Stimulated activated CD4-positive, alpha-beta T cell treated with anti-CD3 and anti-CD28 coated beads, TNF-alpha, amount 100 ng/mL, for 1 hour (primary cell): ENCODE measurements around the gene RFX2.
A peak's percentile ranks its signal among the peaks of the same experiment; 100 is the strongest.
"Not testable (repeated sequence)": the region's sequence is repeated elsewhere in the genome, so short reads cannot be mapped to it uniquely, and the experiment has no call there.

Experiments used
- DNase-seq, 3 donors: peaks; one replicate each; pipeline ENCODE4 v3.0.0-alpha.2; 2020; ENCODE audit warnings: low read depth in 3 of 3, low spot score in 1 of 3

RFX2 gene

DNA sequence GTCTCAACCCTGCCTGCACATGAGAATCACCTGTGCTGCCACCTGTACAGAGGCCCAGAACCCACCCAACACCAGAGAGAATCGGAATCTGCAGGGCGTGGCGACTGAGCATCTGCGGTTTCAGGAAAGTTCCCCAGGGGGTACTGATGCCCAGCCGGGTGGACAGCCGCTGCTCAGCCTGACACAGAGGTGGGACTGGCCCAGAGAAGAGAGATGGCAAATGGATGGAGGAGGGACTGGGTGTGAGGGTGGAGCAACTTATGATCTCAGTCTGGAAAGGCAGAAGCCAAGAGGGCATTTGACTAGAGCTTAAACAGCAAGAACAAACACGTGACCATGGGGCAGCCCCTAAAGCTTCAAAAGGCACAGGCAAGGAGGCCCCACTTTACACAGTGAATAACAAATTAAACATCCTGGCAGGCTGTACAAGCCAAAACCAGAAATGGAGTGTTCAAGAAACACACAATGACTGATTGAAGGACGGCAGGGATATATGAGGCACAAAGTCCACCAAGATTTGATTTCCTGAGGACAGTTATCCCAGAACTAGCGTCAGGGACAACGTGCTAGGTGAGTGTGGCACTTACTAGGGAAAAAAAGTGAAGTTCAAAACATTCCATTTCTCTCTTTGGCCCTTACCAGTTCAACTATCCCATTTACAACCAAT, 135.4 kb downstream of the RFX2 start:
- peak in 1 of 3 donors; percentile 29 for DNase-seq

GRCh38 chr19:5973867-5974635, 136.2 kb downstream of the RFX2 start:
- no peak for DNase-seq

GRCh38 chr19:5973376-5973775, 136.9 kb downstream of the RFX2 start:
- DNase-seq, result no peak

GRCh38 chr19:5972355-5972731, 138.0 kb downstream of the RFX2 start:
- no peak for DNase-seq

- no peak for DNase-seq
These were observed 138.5 kb downstream of the RFX2 start for GRCh38 chr19:5971714-5972354.

DNA sequence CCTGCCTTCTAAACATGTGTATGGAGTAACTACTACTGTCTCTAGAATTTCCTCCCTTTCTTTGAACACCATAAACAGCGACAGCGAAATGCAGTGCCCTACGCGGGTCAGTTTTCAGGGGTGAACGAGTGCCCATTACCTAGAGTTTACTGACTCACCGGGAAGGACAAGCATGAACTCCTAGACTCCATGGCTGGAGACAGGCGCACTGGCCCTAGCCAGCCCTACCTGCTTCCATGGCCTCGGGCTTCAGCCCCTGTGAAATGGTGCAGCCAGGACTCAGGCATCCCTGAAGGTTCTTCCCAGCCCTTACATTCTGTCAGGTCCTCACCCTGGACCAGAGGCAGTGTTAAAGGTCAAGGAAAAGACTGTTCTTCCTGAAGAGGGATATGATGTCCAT, 140.8 kb downstream of the RFX2 start:
- DNase-seq, result no peak

GRCh38 chr19:5968431-5969373, 141.6 kb downstream of the RFX2 start:
- DNase-seq, result no peak

- peak in 1 of 3 donors; percentile 40 for DNase-seq
These were observed 142.3 kb downstream of the RFX2 start for GRCh38 chr19:5967994-5968430.

GRCh38 chr19:5967571-5967970, 142.7 kb downstream of the RFX2 start:
- DNase-seq, result no peak

DNA sequence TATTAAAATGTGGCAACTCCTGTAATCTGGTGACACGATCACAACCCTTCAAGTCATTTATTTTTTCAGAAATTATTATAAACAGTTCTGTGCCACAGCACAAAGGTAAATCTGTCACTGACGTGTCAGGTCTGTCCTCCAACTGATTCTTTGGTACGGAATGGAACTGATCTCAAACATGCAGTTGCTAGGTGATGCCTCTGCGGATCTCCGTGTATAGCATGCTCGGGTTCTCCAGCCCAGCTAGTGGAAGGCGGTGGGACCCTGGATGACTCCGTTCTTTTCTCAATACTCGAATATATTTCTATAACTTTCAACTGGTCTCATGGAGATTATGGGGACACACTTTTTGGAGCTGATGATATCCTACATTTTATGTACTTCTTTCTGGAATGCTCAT, 143.4 kb downstream of the RFX2 start:
- DNase-seq, result no peak

DNA sequence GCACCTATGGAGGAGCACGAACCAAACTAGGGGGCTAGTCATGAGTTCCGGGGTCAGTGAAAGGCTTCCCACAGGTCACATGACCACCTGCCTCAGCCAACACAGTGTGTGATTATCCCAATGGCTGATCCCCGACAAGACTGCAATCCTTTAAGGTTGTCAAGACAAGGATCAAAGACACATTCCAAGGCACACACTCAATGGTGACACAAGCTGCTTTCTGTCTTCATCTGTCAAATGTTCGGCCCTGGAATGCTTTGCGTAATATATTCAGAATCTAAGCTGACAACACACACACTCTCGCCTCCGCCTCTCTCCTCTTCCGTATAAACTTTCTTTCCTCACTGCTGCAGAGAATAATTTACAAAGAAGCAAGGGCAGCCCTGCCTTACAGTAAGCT, 144.1 kb downstream of the RFX2 start:
- DNase-seq, result no peak

- DNase-seq, result no peak
These were observed 145.3 kb downstream of the RFX2 start for GRCh38 chr19:5964816-5965565.

DNA sequence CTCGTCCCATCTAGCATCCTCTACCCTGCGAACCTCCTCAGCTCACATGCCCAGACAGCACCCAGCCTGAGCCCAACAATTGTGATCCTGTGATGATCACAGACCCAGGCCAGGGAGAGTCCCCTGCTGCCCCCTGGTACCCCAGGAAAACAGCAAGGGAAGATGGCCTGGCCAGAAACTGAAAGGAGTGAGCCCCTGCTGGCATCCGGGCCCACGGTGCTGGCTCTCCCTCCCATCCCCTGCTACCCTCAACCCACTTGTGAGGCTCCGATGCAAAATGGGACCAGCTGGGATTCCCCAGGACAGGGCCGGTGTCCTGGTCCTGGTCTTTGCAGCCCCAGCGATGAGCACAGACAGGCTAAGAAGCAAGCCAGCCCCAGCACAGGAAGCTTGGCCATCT, 146.4 kb downstream of the RFX2 start:
- no peak for DNase-seq

DNA sequence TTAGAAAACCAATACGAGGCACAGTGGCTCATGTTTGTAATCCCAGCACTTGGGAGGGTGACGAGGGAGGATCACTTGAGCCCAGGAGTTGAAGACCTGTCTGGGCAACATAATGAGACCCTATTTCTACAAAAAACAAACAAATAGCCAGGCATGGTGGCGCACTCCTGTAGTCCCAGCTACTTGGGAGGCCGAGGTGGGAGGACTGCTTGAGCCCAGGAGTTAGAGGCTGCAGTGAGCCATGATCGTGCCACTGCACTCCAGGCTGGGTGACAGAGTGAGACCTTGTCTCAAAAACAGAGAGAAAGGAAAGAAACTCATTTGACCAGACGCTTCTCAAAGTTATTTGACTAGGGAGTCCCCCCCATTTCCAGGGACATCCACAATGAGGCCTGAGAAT, 147.0 kb downstream of the RFX2 start:
- not testable (repeated sequence) for DNase-seq

DNA sequence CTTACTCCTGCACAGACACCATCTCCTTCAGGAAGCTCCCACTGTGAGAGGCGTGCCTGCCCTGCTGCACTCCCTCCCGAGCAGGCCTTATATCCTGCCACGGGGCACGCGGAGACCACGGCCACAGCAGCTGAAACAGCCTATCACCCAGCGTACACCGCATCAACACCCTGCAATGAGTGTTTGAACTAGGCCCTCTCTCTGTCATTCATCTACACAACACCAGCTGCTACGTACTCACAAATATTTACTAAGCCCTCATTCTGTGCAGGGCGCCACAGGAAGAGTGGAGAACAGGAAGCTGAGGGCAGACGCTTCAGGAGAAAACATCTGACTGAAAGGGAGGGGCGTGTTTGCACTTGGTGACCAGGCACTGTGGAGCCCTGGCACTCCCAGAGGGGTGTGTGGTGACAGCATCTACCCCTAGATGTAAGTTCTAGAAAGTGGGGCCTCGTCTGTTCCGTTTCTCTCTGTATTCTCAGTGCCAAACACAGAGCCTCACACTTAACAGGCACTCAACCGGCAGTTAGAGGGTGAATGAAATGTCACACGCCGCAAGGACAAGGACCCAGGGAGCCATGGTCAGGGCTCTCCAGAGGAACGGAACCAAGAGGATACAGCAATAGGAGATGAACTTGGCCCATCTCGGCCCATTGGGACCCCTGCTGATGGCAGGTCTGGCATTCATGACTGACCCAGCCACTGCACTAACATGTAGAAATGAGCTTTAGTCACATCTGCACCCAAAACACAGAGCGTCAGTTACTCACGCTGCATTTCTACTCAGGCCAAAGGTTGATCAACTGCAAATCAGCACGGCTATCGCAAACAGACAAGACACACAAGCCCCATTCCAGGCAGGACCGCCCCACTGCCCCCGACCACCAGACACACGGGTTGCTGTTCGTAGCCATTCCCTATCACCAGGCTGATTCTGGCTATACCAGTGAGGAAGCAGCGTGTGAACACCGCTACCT, 148.0 kb downstream of the RFX2 start:
- DNase-seq, result peak in 2 of 3 donors; percentile 51 to 61

GRCh38 chr19:5961641-5961968, 148.7 kb downstream of the RFX2 start:
- DNase-seq, result not testable (repeated sequence)

- no peak for DNase-seq
These were observed 150.0 kb downstream of the RFX2 start for GRCh38 chr19:5960005-5961001.
